HL-60 (cell line): ENCODE results near the gene PCA3.

Experiments
- DNase-seq, 2 experiments: peaks; one replicate each; pipeline ENCODE4 v3.0.0-alpha.2; 2010 to 2020; ENCODE audit warnings: low read depth in 1 of 2, low spot score in 1 of 2
- H3K27ac ChIP-seq: fragments of 250-450 bp; sonication (Bioruptor Pico); replicated peaks from 2 replicates; pipeline ENCODE4 v1.5.1; 2020; ENCODE audit warnings: mild to moderate bottlenecking, moderate library complexity
- H3K27me3 ChIP-seq: fragments of 250-450 bp; sonication (Bioruptor Pico); 2 replicates; pipeline ENCODE4 v1.5.1; 2021; ENCODE audit warnings: mild to moderate bottlenecking, moderate library complexity; ENCODE audit not compliant: insufficient read depth, poor library complexity, severe bottlenecking
- H3K4me3 ChIP-seq: replicated peaks from 2 replicates; pipeline ENCODE4 v1.5.1; 2011; ENCODE audit warnings: mild to moderate bottlenecking, control low read depth, low read length; ENCODE audit not compliant: insufficient read depth
- GABPA ChIP-seq: IDR thresholded peaks from 2 replicates; pipeline ENCODE4 v1.6.1; 2012; ENCODE audit warnings: low read depth
- POLR2AphosphoS5 ChIP-seq: IDR thresholded peaks from 2 replicates; pipeline ENCODE4 v1.6.1; 2012; ENCODE audit warnings: low read depth
- SPI1 ChIP-seq: IDR thresholded peaks from 2 replicates; pipeline ENCODE4 v1.6.1; 2012; ENCODE audit warnings: low read depth, mild to moderate bottlenecking, borderline replicate concordance
- TF ChIP-seq, protein P1 (sequence below): IDR thresholded peaks from one replicate; pipeline ENCODE4 v1.5.1; 2011; ENCODE audit warnings: low read length, control low read depth, inconsistent platforms; ENCODE audit not compliant: insufficient read depth
- TF ChIP-seq, protein P2 (sequence below): IDR thresholded peaks from 2 replicates; pipeline ENCODE4 v1.6.1; 2012; ENCODE audit warnings: low read depth; ENCODE audit not compliant: insufficient replicate concordance

Gene PCA3

DNA sequence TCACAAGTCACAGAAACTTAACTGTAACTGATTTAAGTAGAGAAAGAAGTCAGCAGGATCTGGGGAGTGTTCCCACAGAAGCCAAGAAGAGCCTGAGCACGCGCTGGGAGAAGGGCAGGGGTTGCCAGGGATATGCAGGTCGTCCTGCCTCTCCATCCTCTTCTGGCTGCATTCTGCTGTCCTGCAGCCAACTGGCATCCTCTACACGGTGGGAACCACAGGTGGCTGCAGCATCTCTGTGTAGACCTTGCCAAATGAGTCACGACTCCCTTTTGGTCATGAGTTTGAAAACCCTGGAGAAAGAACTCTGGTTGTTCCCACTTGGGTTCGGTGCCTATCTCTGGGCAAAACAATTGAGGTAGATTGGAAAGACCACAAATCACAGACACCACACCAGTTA, 38.4 kb upstream of the PCA3 start:
- Histone ChIP-seq H3K27ac (no peak overlapping the region), H3K27me3 (peaks cover 4% of the 10 kb centered on the region), H3K4me3 (no peak overlapping the region)
- no peak for DNase-seq
- no peak for TF ChIP-seq SPI1
- no peak for TF ChIP-seq POLR2AphosphoS5
- TF ChIP-seq, protein P1, sequence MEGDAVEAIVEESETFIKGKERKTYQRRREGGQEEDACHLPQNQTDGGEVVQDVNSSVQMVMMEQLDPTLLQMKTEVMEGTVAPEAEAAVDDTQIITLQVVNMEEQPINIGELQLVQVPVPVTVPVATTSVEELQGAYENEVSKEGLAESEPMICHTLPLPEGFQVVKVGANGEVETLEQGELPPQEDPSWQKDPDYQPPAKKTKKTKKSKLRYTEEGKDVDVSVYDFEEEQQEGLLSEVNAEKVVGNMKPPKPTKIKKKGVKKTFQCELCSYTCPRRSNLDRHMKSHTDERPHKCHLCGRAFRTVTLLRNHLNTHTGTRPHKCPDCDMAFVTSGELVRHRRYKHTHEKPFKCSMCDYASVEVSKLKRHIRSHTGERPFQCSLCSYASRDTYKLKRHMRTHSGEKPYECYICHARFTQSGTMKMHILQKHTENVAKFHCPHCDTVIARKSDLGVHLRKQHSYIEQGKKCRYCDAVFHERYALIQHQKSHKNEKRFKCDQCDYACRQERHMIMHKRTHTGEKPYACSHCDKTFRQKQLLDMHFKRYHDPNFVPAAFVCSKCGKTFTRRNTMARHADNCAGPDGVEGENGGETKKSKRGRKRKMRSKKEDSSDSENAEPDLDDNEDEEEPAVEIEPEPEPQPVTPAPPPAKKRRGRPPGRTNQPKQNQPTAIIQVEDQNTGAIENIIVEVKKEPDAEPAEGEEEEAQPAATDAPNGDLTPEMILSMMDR, result no peak
- TF ChIP-seq, protein P2, sequence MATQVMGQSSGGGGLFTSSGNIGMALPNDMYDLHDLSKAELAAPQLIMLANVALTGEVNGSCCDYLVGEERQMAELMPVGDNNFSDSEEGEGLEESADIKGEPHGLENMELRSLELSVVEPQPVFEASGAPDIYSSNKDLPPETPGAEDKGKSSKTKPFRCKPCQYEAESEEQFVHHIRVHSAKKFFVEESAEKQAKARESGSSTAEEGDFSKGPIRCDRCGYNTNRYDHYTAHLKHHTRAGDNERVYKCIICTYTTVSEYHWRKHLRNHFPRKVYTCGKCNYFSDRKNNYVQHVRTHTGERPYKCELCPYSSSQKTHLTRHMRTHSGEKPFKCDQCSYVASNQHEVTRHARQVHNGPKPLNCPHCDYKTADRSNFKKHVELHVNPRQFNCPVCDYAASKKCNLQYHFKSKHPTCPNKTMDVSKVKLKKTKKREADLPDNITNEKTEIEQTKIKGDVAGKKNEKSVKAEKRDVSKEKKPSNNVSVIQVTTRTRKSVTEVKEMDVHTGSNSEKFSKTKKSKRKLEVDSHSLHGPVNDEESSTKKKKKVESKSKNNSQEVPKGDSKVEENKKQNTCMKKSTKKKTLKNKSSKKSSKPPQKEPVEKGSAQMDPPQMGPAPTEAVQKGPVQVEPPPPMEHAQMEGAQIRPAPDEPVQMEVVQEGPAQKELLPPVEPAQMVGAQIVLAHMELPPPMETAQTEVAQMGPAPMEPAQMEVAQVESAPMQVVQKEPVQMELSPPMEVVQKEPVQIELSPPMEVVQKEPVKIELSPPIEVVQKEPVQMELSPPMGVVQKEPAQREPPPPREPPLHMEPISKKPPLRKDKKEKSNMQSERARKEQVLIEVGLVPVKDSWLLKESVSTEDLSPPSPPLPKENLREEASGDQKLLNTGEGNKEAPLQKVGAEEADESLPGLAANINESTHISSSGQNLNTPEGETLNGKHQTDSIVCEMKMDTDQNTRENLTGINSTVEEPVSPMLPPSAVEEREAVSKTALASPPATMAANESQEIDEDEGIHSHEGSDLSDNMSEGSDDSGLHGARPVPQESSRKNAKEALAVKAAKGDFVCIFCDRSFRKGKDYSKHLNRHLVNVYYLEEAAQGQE, result no peak
- no peak for TF ChIP-seq GABPA

GRCh38 chr9:76729116-76729515, 35.1 kb upstream of the PCA3 start:
- no peak overlapping the region for H3K4me3 ChIP-seq
- peaks cover 3% of the 10 kb centered on the region for H3K27me3 ChIP-seq
- no peak overlapping the region for H3K27ac ChIP-seq
- DNase-seq, result no peak
- TF ChIP-seq SPI1, result no peak
- no peak for TF ChIP-seq GABPA
- TF ChIP-seq, protein P1, result no peak
- TF ChIP-seq, protein P2, result no peak
- TF ChIP-seq POLR2AphosphoS5, result no peak

DNA sequence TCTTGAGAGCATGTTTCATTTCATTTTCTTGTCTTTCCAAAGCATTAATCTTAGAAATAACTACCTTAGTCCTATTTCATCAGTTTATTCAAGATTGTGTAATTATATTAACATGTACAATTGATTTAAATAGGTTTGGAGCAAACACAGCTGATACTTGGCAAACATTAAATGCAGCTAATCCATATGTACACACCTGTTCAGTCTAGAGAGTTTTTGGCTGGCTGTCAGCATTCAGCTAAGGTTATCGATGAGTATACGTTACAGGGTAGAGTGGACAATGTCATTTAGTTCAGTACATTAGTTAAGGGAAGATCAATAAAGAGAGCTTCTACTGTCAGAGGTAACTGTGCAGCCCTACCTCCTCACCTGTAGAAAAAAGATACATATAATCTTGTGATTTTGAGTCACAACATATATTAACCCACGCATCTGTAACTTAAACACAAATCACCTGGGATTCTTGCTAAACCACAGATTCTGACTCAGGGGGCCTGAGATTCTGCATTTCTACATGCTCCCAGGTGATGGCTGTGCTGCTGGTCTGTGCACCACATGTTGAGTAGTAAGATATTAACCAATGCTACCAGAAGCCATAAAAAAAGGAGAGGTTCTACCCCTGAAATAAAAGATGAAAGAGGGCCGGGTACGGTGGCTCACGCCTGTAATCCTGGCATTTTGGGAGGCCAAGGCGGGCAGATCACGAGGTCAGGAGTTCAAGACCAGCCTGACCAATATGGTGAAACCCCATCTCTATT, 34.1 kb upstream of the PCA3 start:
- no peak overlapping the region for H3K4me3 ChIP-seq
- H3K27ac ChIP-seq, result no peak overlapping the region
- peaks cover 3% of the 10 kb centered on the region for H3K27me3 ChIP-seq
- no peak for DNase-seq
- TF ChIP-seq GABPA (no peak), SPI1 (no peak), POLR2AphosphoS5 (no peak)
- TF ChIP-seq, protein P1, result no peak
- TF ChIP-seq, protein P2, result no peak
